Heart left ventricle (tissue), 13 donors: Measurements from ENCODE around the gene PPIL1.

Experiments
- CTCF ChIP-seq, 12 donors: fragments of 200-600 bp; sonication (generic) in 4 of 12; IDR thresholded peaks; one replicate each; pipeline versions ENCODE4 v1.5.0 to v1.8.0; 2018 to 2022; ENCODE audit warnings: antibody characterized with exemption in 12 of 12, mild to moderate bottlenecking in 5 of 12
- POLR2A ChIP-seq, 2 donors: fragments of 450-650 bp; IDR thresholded peaks; one replicate each; pipeline ENCODE4 v1.6.1; 2017; ENCODE audit warnings: antibody characterized with exemption in 2 of 2, mild to moderate bottlenecking in 2 of 2, moderate library complexity in 2 of 2
- donor health status: ischemic (EF 13 %, LVEDD 7.1; RV severe dilation, severe dysfunction).
- donor health status: DM: no; HTN: yes; CAD: no.
- donor health status: DM: no; HTN: no; CAD: no.
- donor health status: ischemic (EF 25% LVEDD 6.9; RV normal size, moderate dysfunction).
- donor health status: ischemic (EF 25% LVEDD 5.7; RV mildly dilated, moderate dysfunction).
- donor health status: ischemic (EF 35%, LVEDD 5.7; RV mildly dilated, moderate dysfunction).
- donor health status: nonischemic (EF 11% LVEDD 7.7; RV severe dilation, severe dysfunction).
- donor health status: DM: yes; HTN: yes; CAD: no.
- donor health status: PGD.
- donor health status: ischemic (EF 29% LVEDD 5.4; RV normal size, mild dysfunction).
- donor health status: nonischemic (EF 23%, LVEDD 6.1; RV moderate dilation, normal function).

GRCh38 chr6:36807750-36808149, 66.9 kb downstream of the PPIL1 start:
- TF ChIP-seq CTCF (IDR thresholded peaks at IDR 0.05) (no peak), POLR2A (IDR thresholded peaks at IDR 0.05) (no peak)
